ENCODE results near the gene RASSF4. TPM values are rescaled to one million over a fixed set of nuclear protein-coding genes. Genes with fewer than 3 reads are reported as not detected.

The RASSF4 gene
- total and polyA plus RNA-seq, 11 donors: 48.3 to 125 (median 78.9) TPM

DNA sequence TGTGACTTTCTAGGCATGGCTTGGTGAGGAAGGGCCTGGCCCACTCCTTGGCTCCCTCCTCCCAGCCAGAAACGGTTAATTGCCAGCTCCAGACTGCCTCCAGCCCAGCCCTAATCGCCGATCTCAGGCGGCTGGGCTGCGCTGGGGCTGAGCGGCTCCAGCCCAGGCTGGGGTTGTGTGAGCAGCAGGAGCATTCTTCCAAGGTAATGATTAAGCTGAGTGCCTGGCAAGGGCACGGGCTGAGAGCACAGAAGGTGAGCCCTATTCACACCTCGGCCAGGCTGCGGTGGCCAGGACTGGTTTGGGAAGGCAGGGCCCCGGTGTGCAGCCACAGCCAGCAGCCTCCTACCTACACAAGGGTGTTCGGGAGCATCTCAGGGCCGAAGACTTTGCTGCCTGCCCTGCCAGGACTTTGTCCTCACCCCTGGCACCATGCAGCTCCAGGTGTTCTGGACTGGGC is 48.5 kb upstream of the RASSF4 start, which contains the start of gene TMEM72:
Gene TMEM72, plus strand, starts transcription at position 257 of the 460 bp plus-strand sequence. Its CDS starts 176 bp downstream, at position 433.
- ATAC-seq: peak; percentile 49 to 76 (median 72)
- Histone ChIP-seq H3K4me3 (no peak within 1 kb of the TSS), H3K27me3 (no peaks in the 10 kb centered on the region), H3K4me1 (peaks cover 0 to 30% (median 14%) of the 10 kb centered on the region in 12 donors), H3K9me3 (no peaks in the 10 kb centered on the region), H3K36me3 (no peaks in the 10 kb centered on the region), H3K27ac (peak within 1 kb of the TSS in 1 of 12 donors; percentile 34)
- DNase-seq: peak in 1 of 5 donors; percentile 43
- no peak for TF ChIP-seq POLR2A (IDR thresholded peaks at IDR 0.05)
- intact Hi-C loops (cut with DNase I): no loop called here
- WGBS, 4 donors: 36 to 54% (median 47%) methylated on average over 4 to 12 of the region's 12 CpGs

DNA sequence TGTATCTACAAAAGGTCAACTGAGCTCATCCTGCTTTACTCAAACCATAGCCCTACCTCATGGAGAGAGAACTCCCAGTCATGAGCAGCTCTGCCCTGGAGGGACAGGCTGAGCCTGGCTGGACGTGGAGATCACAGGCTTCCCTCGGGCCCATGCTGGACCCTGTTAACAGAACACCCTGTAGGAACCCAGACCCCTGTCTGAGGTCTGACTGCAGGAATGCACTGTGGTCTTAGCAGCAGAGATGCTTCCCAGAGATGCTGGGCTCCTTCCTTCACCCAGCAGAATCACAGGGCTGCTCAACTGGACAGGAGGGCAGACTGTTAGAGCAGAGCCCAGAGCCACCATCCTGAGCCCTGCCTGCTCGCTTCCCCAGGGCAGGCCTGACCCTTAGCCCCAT is 47.7 kb upstream of the RASSF4 start:
- Histone ChIP-seq H3K9me3 (no peaks in the 10 kb centered on the region), H3K4me3 (no peak overlapping the region), H3K36me3 (no peaks in the 10 kb centered on the region), H3K27me3 (no peaks in the 10 kb centered on the region), H3K27ac (no peak overlapping the region), H3K4me1 (peaks cover 0 to 30% (median 14%) of the 10 kb centered on the region in 12 donors)
- intact Hi-C loops (cut with DNase I): no loop called here
- ATAC-seq: no peak
- TF ChIP-seq POLR2A (IDR thresholded peaks at IDR 0.05): no peak
- TF ChIP-seq, protein P1, sequence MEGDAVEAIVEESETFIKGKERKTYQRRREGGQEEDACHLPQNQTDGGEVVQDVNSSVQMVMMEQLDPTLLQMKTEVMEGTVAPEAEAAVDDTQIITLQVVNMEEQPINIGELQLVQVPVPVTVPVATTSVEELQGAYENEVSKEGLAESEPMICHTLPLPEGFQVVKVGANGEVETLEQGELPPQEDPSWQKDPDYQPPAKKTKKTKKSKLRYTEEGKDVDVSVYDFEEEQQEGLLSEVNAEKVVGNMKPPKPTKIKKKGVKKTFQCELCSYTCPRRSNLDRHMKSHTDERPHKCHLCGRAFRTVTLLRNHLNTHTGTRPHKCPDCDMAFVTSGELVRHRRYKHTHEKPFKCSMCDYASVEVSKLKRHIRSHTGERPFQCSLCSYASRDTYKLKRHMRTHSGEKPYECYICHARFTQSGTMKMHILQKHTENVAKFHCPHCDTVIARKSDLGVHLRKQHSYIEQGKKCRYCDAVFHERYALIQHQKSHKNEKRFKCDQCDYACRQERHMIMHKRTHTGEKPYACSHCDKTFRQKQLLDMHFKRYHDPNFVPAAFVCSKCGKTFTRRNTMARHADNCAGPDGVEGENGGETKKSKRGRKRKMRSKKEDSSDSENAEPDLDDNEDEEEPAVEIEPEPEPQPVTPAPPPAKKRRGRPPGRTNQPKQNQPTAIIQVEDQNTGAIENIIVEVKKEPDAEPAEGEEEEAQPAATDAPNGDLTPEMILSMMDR (IDR thresholded peaks at IDR 0.05): no peak
- 86 to 100% (median 93%) methylated on average over 3 of the region's 3 CpGs for WGBS, 4 donors
- DNase-seq: no peak

DNA sequence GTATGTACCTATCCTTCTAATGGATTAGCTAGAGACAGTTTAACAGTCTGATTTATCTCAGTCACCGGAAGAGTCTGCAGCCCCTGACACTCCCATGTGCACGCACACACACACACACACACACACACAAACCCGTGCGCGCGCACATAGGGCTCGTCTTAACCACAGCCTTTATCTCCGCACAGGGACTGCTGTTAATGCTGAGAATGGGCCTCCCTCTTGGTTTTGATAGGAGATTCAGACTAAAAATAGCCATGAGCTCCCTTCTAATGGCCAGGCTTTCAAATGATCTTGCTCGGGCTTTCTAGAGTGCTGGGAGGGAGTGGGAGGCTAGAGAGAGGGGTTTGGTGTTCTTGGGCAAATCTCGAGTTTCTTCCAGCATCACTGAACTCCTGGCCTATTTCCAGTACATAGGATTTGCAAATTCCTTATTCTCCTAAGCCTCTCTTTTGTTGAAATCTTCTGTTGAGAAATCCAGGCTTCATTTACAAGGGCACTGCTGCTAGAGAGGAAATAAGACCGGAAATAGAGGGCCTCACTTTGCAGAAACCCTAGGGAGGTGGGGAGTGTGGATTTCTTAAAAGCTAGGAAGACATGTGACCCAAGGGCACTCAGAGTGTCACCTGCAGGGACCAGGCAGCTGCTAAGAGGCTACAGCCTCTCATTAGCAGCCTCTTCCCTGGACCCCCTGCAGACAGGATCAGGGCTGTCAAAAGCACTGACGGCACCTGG is 46.1 kb upstream of the RASSF4 start:
- WGBS, 4 donors: 38 to 54% (median 44%) methylated on average over 11 to 12 of the region's 12 CpGs
- Histone ChIP-seq H3K4me1 (peaks cover 0 to 30% (median 14%) of the 10 kb centered on the region in 12 donors), H3K27ac (peak overlapping the region in 2 of 12 donors; percentile 27 to 29), H3K36me3 (no peaks in the 10 kb centered on the region), H3K9me3 (no peaks in the 10 kb centered on the region), H3K4me3 (no peak overlapping the region), H3K27me3 (no peaks in the 10 kb centered on the region)
- intact Hi-C loops (cut with DNase I): no loop called here
- DNase-seq: no peak
- ATAC-seq: peak in 3 of 4 donors; percentile 37 to 41 (median 39)
- no peak for TF ChIP-seq POLR2A (IDR thresholded peaks at IDR 0.05)
- TF ChIP-seq, protein P1 (IDR thresholded peaks at IDR 0.05): no peak

DNA sequence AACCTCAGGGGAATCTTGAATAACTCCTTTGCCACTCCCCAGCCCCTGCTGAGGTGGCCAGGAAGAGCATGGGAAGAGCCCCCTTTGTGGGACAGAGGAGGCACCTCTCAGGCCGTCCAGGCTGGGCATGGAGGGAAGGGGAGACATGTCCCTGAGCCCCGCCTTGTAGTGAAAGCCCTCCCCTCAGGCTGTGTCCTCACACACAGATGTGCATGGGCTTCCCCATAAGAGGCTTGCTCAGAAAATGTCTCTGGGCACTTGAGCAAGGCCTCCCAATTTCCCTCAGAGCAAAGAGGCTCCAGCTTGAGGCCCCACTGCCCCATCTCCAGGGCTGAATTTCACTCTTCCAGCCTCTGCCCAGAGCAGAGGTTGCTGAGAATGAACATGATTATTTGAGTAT is 44.7 kb upstream of the RASSF4 start:
- TF ChIP-seq POLR2A (IDR thresholded peaks at IDR 0.05): no peak
- TF ChIP-seq, protein P1 (IDR thresholded peaks at IDR 0.05): no peak
- 89 to 95% (median 92%) methylated on average over 2 of the region's 2 CpGs for WGBS, 4 donors
- ATAC-seq (no peak), DNase-seq (no peak)
- Histone ChIP-seq H3K4me1 (peaks cover 0 to 30% (median 14%) of the 10 kb centered on the region in 12 donors), H3K36me3 (no peaks in the 10 kb centered on the region), H3K27ac (no peak overlapping the region), H3K4me3 (no peak overlapping the region), H3K9me3 (no peaks in the 10 kb centered on the region), H3K27me3 (no peaks in the 10 kb centered on the region)
- intact Hi-C loops (cut with DNase I): no loop called here

All from heart left ventricle (tissue), 16 donors.